Activated naive CD4-positive, alpha-beta T cell treated with anti-CD3 and anti-CD28 coated beads, Interleukin-2, amount 50 U/mL, for 24 hours (primary cell): Measurements from ENCODE around the gene PDGFC.

Experiments used
- H3K27ac Mint-ChIP-seq: one replicate; pipeline ENCODE4 v1.8.0; 2021; ENCODE audit warnings: mild to moderate bottlenecking, mixed read lengths
- H3K27me3 Mint-ChIP-seq: one replicate; pipeline ENCODE4 v1.8.0; 2021; ENCODE audit warnings: mixed read lengths
- H3K36me3 Mint-ChIP-seq: one replicate; pipeline ENCODE4 v1.8.0; 2021; ENCODE audit warnings: mixed read lengths
- H3K4me1 Mint-ChIP-seq: one replicate; pipeline ENCODE4 v1.8.0; 2021; ENCODE audit warnings: mixed read lengths
- H3K4me3 Mint-ChIP-seq: one replicate; pipeline ENCODE4 v1.8.0; 2021; ENCODE audit warnings: mild to moderate bottlenecking, mixed read lengths
- H3K9me3 Mint-ChIP-seq: one replicate; pipeline ENCODE4 v1.8.0; 2021; ENCODE audit warnings: mixed read lengths

The PDGFC gene

GRCh38 chr4:156763511-156763910 is 208.1 kb downstream of the PDGFC start:
- Mint-ChIP-seq H3K4me1 (no peaks in the 10 kb centered on the region), H3K27ac (no peak overlapping the region), H3K36me3 (no peaks in the 10 kb centered on the region), H3K4me3 (no peak overlapping the region), H3K9me3 (no peaks in the 10 kb centered on the region), H3K27me3 (no peaks in the 10 kb centered on the region)

DNA sequence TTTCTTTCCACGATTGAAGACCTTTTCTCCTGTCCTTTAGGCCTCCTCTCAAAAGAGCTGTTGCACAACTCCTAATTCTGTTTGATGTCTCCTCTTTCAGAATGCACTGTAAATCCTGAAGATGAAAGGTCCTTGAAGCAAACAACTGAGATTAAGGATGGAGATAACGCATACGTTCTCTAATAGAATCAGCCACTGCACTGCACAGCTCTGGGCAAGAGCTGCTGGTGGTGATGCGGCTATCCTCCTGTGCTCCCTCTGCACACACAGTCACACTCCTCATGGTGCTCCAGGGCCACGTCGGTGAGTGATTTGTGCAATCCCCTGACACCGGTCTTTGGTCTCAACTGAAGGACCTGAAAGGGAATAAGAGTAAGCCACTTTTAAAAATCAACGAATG is 208.7 kb downstream of the PDGFC start:
- no peaks in the 10 kb centered on the region for H3K36me3 Mint-ChIP-seq
- no peak overlapping the region for H3K4me3 Mint-ChIP-seq
- H3K27me3 Mint-ChIP-seq = no peaks in the 10 kb centered on the region
- no peak overlapping the region for H3K27ac Mint-ChIP-seq
- peaks cover 6% of the 10 kb centered on the region for H3K9me3 Mint-ChIP-seq
- no peaks in the 10 kb centered on the region for H3K4me1 Mint-ChIP-seq

DNA sequence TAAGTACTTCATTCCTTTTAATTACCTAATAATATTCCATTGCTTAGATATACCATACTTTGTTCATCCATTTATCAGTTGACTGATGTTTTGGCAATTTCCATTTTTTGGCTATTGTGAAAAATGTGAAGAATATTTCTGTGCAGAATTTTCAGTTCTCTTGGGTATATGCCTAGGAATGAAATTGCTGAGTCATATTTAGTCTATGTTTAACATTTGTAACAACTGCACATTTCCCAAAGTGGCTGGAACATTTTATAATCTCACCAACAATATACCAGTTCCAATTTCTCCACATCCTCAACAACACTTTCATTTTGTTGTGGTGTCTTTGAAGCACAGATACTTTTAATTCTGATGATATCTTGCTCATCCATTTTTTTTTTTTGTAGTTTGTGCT is 215.5 kb downstream of the PDGFC start:
- H3K4me3 Mint-ChIP-seq = no peak overlapping the region
- H3K27me3 Mint-ChIP-seq = no peaks in the 10 kb centered on the region
- H3K36me3 Mint-ChIP-seq = no peaks in the 10 kb centered on the region
- H3K27ac Mint-ChIP-seq = no peak overlapping the region
- H3K9me3 Mint-ChIP-seq = peaks cover 18% of the 10 kb centered on the region
- H3K4me1 Mint-ChIP-seq = no peaks in the 10 kb centered on the region

GRCh38 chr4:156754832-156755570 is 216.6 kb downstream of the PDGFC start:
- peaks cover 23% of the 10 kb centered on the region for H3K9me3 Mint-ChIP-seq
- no peaks in the 10 kb centered on the region for H3K27me3 Mint-ChIP-seq
- H3K4me1 Mint-ChIP-seq = no peaks in the 10 kb centered on the region
- no peak overlapping the region for H3K27ac Mint-ChIP-seq
- H3K36me3 Mint-ChIP-seq = no peaks in the 10 kb centered on the region
- H3K4me3 Mint-ChIP-seq = no peak overlapping the region

DNA sequence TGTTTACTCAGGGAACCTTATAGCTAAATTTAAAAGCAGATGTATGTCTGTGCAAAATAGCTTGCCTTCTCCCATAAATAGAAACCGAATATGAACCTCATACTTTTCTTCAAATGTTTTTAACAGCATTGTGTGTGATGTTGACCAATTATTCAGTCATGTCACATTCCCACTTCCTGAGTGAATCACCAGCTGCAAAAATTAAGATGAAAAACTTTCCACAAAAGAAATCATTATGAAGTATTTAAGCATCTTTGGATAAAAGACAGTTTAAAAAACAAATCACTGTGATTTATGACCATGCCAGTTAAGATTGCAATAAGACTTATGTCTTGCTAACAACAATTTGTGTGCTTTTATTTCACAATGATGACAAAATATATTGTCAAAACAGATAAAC is 220.1 kb downstream of the PDGFC start:
- Mint-ChIP-seq H3K4me1 (no peaks in the 10 kb centered on the region), H3K27ac (no peak overlapping the region), H3K36me3 (no peaks in the 10 kb centered on the region)

GRCh38 chr4:156749426-156750403 is 221.9 kb downstream of the PDGFC start:
- Mint-ChIP-seq H3K9me3 (peaks cover 8% of the 10 kb centered on the region), H3K4me1 (no peaks in the 10 kb centered on the region), H3K27ac (no peak overlapping the region), H3K36me3 (no peaks in the 10 kb centered on the region), H3K27me3 (no peaks in the 10 kb centered on the region), H3K4me3 (no peak overlapping the region)

More for the DNA sequence above, 220.1 kb downstream of the PDGFC start:
- H3K4me3 Mint-ChIP-seq = no peak overlapping the region
- H3K9me3 Mint-ChIP-seq = peaks cover 14% of the 10 kb centered on the region
- no peaks in the 10 kb centered on the region for H3K27me3 Mint-ChIP-seq

GRCh38 chr4:156746111-156746510 is 225.5 kb downstream of the PDGFC start:
- no peaks in the 10 kb centered on the region for H3K36me3 Mint-ChIP-seq
- H3K27ac Mint-ChIP-seq = no peak overlapping the region
- no peaks in the 10 kb centered on the region for H3K27me3 Mint-ChIP-seq
- no peak overlapping the region for H3K4me3 Mint-ChIP-seq
- no peaks in the 10 kb centered on the region for H3K4me1 Mint-ChIP-seq
- peaks cover 5% of the 10 kb centered on the region for H3K9me3 Mint-ChIP-seq

DNA sequence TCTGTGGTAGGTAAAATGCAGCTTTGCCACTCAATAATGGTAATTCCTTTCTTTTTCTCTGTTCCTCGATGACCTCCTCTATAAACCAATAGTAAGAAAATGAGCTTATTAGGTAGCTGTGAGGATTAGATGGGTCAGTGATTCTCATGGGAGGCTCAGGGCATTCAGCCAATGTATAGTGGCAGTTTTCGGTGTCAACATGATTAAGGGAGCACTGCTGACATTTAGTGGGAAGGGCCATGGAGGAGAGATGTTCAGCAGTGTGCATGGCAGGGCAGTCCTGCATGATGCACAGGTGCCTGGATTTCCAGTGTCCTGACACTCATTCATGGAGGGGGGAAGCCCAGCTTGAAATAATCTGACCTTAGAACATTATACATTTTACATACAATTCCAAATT is 232.8 kb downstream of the PDGFC start:
- Mint-ChIP-seq H3K4me3 (no peak overlapping the region), H3K9me3 (no peaks in the 10 kb centered on the region), H3K36me3 (no peaks in the 10 kb centered on the region)

GRCh38 chr4:156734965-156735895 is 236.4 kb downstream of the PDGFC start:
- Mint-ChIP-seq H3K27me3 (no peaks in the 10 kb centered on the region), H3K36me3 (no peaks in the 10 kb centered on the region), H3K4me3 (no peak overlapping the region), H3K4me1 (no peaks in the 10 kb centered on the region), H3K27ac (no peak overlapping the region), H3K9me3 (peaks cover 8% of the 10 kb centered on the region)

More for the DNA sequence above, 232.8 kb downstream of the PDGFC start:
- Mint-ChIP-seq H3K27me3 (no peaks in the 10 kb centered on the region), H3K27ac (no peak overlapping the region), H3K4me1 (no peaks in the 10 kb centered on the region)

GRCh38 chr4:156733582-156733981 is 238.0 kb downstream of the PDGFC start:
- Mint-ChIP-seq H3K27me3 (no peaks in the 10 kb centered on the region), H3K27ac (no peak overlapping the region), H3K9me3 (peaks cover 13% of the 10 kb centered on the region), H3K36me3 (no peaks in the 10 kb centered on the region), H3K4me1 (no peaks in the 10 kb centered on the region), H3K4me3 (no peak overlapping the region)

- Mint-ChIP-seq H3K27ac (no peak overlapping the region), H3K9me3 (peaks cover 13% of the 10 kb centered on the region), H3K36me3 (no peaks in the 10 kb centered on the region), H3K4me3 (no peak overlapping the region), H3K27me3 (no peaks in the 10 kb centered on the region), H3K4me1 (no peaks in the 10 kb centered on the region)
Observed at GRCh38 chr4:156732634-156733033, 239.0 kb downstream of the PDGFC start.

DNA sequence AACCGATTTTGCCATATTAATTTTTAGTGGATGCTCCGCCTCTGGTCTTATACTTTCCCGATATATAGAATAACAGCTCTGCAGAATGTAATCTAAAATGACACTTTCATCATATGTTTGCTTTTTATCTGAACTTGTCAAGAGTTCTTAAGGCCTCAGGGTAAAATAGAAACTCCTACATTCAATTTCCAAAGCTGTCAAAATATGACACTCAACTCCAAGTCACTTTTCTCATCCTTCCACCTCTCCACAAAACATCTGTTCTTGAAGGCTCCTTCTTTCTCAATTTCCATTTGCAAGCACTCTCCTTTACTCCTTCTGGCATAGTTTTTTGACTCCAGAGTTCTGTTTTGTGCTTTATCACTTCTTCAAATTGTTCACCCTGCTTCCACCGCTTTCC is 242.2 kb downstream of the PDGFC start:
- Mint-ChIP-seq H3K27ac (no peak overlapping the region), H3K9me3 (peaks cover 13% of the 10 kb centered on the region), H3K27me3 (no peaks in the 10 kb centered on the region), H3K36me3 (no peaks in the 10 kb centered on the region), H3K4me1 (no peaks in the 10 kb centered on the region), H3K4me3 (no peak overlapping the region)

GRCh38 chr4:156725257-156725656 is 246.3 kb downstream of the PDGFC start:
- Mint-ChIP-seq H3K9me3 (peaks cover 5% of the 10 kb centered on the region), H3K36me3 (no peaks in the 10 kb centered on the region), H3K4me3 (no peak overlapping the region), H3K27me3 (no peaks in the 10 kb centered on the region), H3K27ac (no peak overlapping the region), H3K4me1 (no peaks in the 10 kb centered on the region)

GRCh38 chr4:156723951-156724668 is 247.5 kb downstream of the PDGFC start:
- Mint-ChIP-seq H3K4me3 (no peak overlapping the region), H3K36me3 (no peaks in the 10 kb centered on the region), H3K27ac (no peak overlapping the region), H3K4me1 (no peaks in the 10 kb centered on the region), H3K9me3 (peaks cover 4% of the 10 kb centered on the region), H3K27me3 (no peaks in the 10 kb centered on the region)

- Mint-ChIP-seq H3K27ac (no peak overlapping the region), H3K9me3 (no peaks in the 10 kb centered on the region)
Observed at GRCh38 chr4:156718226-156718625, 253.4 kb downstream of the PDGFC start.

More at GRCh38 chr4:156718226-156718625, 253.4 kb downstream of the PDGFC start:
- H3K4me3 Mint-ChIP-seq = no peak overlapping the region
- no peaks in the 10 kb centered on the region for H3K27me3 Mint-ChIP-seq
- H3K4me1 Mint-ChIP-seq = no peaks in the 10 kb centered on the region
- no peaks in the 10 kb centered on the region for H3K36me3 Mint-ChIP-seq
